Testis (tissue), 3 donors: ENCODE results near the gene ZNF454. TPM values are rescaled to one million over a fixed set of nuclear protein-coding genes. Genes with fewer than 3 reads are reported as not detected.

ENCODE experiments used
- DNase-seq: peaks from one replicate; pipeline ENCODE4 v3.0.0-alpha.2; 2019
- H3K27ac ChIP-seq, 2 donors: fragments of 200-600 bp; sonication (generic); one replicate each; pipeline ENCODE4 v1.5.1; 2019
- H3K27me3 ChIP-seq: fragments of 200-600 bp; sonication (generic); one replicate; pipeline ENCODE4 v1.5.1; 2019
- H3K36me3 ChIP-seq: fragments of 200-600 bp; sonication (generic); one replicate; pipeline ENCODE4 v1.5.1; 2017; ENCODE audit warnings: low read depth; ENCODE audit errors: missing control alignments
- H3K4me1 ChIP-seq: fragments of 200-600 bp; sonication (generic); one replicate; pipeline ENCODE4 v1.5.1; 2019
- H3K4me3 ChIP-seq, 2 donors: fragments of 200-600 bp; sonication (generic); one replicate each; pipeline ENCODE4 v1.5.1; 2017 to 2019
- H3K9me3 ChIP-seq: fragments of 200-600 bp; sonication (generic); one replicate; pipeline ENCODE4 v1.5.1; 2017
- POLR2A ChIP-seq: fragments of 450-650 bp; IDR thresholded peaks from one replicate; pipeline ENCODE4 v1.6.1; 2017; ENCODE audit warnings: antibody characterized with exemption, mild to moderate bottlenecking, moderate library complexity
- WGBS, 2 donors: methylation state at CpG; one replicate each; pipeline ENCODE4 v1.1.5; 2018; 5-methylcytosine and 5-hydroxymethylcytosine counted together
- intact Hi-C: fragments of 100-400 bp; cut with DNase I; formaldehyde crosslinking; loops from one replicate; pipeline ENCODE4 v1.15.1; 2023; ENCODE audit warnings: low total_unique reads
- polyA plus RNA-seq: library from polyadenylated mRNA; stranded (reverse); fragments of 350-450 nt; fragmentation: Illumina TruSeq; extraction: RNeasy Lipid Tissue Mini Kit (QIAGEN cat#74804); gene quantifications from one replicate; pipeline ENCODE4 v1.2.3, GENCODE V29; 2014; ENCODE audit warnings: low read depth, low replicate concordance; ENCODE audit not compliant: insufficient read depth
- total RNA-seq, 2 donors: library from RNA; depleted of rRNA; stranded (reverse); fragments of >200 nt; gene quantifications; one replicate each; pipeline ENCODE4 v1.2.3, GENCODE V29; 2016
- TF ChIP-seq, protein P1 (sequence below), 3 experiments: fragments of 450-650 bp in 2 of 3; fragments of 200-600 bp in 1 of 3; sonication (generic) in 1 of 3; IDR thresholded peaks; one replicate each; pipeline ENCODE4 v1.5.1; 2016 to 2019; ENCODE audit warnings: antibody characterized with exemption in 3 of 3, mild to moderate bottlenecking in 2 of 3, moderate library complexity in 1 of 3

Gene ZNF454
- total and polyA plus RNA-seq, 3 donors from 2014 or later, result 4.4 to 8.9 (median 6.8) TPM

DNA sequence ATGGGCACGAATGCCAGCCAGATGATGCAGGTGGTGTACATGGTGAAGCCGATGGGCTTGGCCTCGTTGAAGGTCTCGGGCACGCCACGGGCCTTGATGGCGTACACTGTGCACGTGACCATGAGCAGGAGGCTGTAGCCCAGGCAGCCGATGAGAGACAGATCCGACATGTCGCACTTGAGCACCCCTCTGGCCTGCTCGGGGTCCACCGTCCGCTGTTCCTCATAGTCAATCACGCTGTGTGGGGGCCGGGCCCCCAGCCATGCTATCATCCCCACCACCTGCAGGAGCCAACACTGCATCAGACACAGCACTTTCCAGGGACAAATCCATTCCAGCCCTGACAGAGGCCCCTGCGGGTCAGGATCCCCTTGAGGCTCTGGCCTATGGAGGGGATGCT lies 41.9 kb downstream of the ZNF454 start:
- Histone ChIP-seq H3K36me3 (no peaks in the 10 kb centered on the region), H3K9me3 (no peaks in the 10 kb centered on the region), H3K4me3 (no peak overlapping the region), H3K4me1 (no peaks in the 10 kb centered on the region), H3K27ac (no peak overlapping the region), H3K27me3 (no peaks in the 10 kb centered on the region)
- TF ChIP-seq POLR2A, result no peak
- TF ChIP-seq, protein P1, sequence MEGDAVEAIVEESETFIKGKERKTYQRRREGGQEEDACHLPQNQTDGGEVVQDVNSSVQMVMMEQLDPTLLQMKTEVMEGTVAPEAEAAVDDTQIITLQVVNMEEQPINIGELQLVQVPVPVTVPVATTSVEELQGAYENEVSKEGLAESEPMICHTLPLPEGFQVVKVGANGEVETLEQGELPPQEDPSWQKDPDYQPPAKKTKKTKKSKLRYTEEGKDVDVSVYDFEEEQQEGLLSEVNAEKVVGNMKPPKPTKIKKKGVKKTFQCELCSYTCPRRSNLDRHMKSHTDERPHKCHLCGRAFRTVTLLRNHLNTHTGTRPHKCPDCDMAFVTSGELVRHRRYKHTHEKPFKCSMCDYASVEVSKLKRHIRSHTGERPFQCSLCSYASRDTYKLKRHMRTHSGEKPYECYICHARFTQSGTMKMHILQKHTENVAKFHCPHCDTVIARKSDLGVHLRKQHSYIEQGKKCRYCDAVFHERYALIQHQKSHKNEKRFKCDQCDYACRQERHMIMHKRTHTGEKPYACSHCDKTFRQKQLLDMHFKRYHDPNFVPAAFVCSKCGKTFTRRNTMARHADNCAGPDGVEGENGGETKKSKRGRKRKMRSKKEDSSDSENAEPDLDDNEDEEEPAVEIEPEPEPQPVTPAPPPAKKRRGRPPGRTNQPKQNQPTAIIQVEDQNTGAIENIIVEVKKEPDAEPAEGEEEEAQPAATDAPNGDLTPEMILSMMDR (IDR thresholded peaks at IDR 0.05), result no peak
- 90 to 98% methylated on average over 14 to 17 of the region's 17 CpGs for WGBS, 2 donors
- DNase-seq, result no peak
- intact Hi-C loops, result no loop called here

DNA sequence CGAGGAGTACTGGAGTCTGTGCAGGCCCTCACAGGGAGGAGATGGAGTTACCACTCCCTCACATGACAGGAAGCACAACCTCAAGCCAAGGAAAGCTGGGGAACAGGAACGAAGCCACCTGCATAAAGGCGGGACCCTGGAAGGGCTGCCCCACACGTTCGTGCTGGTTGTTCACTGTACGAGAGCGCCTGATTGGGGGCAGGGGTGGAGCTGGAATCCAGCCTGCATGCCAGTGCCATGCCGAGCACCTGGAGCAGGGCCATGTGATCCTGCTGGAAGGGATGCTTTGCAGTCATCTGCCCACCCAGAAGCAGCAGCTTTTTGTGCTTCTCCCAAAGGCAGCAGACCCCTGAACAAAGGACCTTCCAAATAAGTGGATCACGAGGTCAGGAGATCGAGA lies 42.7 kb downstream of the ZNF454 start:
- no peaks in the 10 kb centered on the region for H3K36me3 ChIP-seq
- H3K4me1 ChIP-seq, result no peaks in the 10 kb centered on the region
- H3K4me3 ChIP-seq, result no peak overlapping the region
- no peaks in the 10 kb centered on the region for H3K9me3 ChIP-seq
- H3K27me3 ChIP-seq, result no peaks in the 10 kb centered on the region
- TF ChIP-seq, protein P1 (IDR thresholded peaks at IDR 0.05), result no peak
- no peak for TF ChIP-seq POLR2A
- no peak overlapping the region for H3K27ac ChIP-seq
- WGBS, 2 donors, result 95 to 96% methylated on average over 9 to 10 of the region's 10 CpGs
- intact Hi-C loops, result no loop called here
- DNase-seq, result no peak

- DNase-seq, result no peak
- intact Hi-C loops, result no loop called here
- 93 to 96% methylated on average over 24 to 37 of the region's 37 CpGs for whole genome bisulfite sequencing, 2 donors
- Histone ChIP-seq H3K36me3 (no peaks in the 10 kb centered on the region), H3K4me3 (no peak overlapping the region), H3K4me1 (no peaks in the 10 kb centered on the region), H3K9me3 (no peaks in the 10 kb centered on the region), H3K27me3 (no peaks in the 10 kb centered on the region), H3K27ac (no peak overlapping the region)
- TF ChIP-seq, protein P1 (IDR thresholded peaks at IDR 0.05), result no peak
- no peak for TF ChIP-seq POLR2A
Measured at GRCh38 chr5:178984145-178985072, 43.4 kb downstream of the ZNF454 start.

DNA sequence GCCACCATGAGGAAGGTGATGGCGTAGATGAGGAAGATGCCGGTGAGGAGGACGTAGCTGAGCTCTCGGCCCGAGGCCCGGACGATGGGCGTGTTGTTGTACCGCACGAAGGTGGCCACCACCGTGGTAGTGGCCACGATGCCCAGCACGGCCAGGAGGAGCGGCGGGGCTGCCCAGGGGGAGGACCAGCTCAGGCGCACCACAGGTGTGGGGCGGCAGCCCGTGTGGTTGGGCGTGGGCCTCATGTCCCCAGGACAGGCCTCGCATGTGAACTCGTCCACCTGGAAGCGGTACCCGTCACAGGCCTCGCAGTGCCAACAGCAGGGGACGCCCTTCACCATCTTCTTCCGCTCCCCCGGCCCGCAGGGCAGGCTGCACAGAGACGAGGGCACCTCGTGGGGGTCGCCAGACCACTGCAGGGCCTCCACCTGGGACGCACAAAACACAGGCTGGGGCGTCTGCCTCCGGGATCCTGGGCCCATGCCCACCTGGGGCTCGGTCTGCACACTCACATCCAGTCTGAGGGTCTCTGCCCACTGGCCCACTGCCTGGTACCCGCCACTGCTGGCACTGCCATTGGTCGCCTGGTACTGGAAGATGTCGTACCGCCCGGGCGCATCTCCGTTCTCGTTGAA lies 45.4 kb downstream of the ZNF454 start:
- no peak for TF ChIP-seq POLR2A
- TF ChIP-seq, protein P1 (IDR thresholded peaks at IDR 0.05), result no peak
- DNase-seq, result no peak
- 96 to 100% methylated on average over 19 to 33 of the region's 43 CpGs for WGBS, 2 donors
- H3K4me1 ChIP-seq, result no peaks in the 10 kb centered on the region
- H3K36me3 ChIP-seq, result no peaks in the 10 kb centered on the region
- H3K9me3 ChIP-seq, result no peaks in the 10 kb centered on the region
- H3K4me3 ChIP-seq, result no peak overlapping the region
- no peak overlapping the region for H3K27ac ChIP-seq
- no peaks in the 10 kb centered on the region for H3K27me3 ChIP-seq
- intact Hi-C loops, result no loop called here
